ENCODE data around the gene TJP1.
"Not testable (repeated sequence)": the region's sequence is repeated elsewhere in the genome, so short reads cannot be mapped to it uniquely, and the experiment has no call there.

The TJP1 gene

DNA sequence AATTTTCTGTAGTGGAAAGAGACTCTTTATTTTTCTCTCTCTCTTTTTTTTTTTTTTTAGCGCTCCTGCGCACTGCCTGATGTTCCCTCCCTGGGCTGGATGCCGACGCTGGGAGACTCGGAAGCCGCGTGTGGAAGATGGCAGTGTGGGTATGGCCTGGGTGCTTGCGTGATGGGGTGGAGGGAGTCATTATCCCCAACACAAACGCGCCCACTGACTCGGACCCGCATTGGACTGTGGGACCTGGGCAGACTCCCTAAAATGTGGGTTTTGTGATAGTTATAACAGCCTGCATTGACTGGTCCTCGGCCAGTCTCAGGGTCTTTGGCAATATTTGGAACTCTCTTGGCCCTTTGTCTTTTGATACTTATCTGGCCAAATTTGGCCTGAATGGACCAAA, 157.9 kb downstream of the TJP1 start:
- DNase-seq (ENCODE audit: low read depth): no peak

DNA sequence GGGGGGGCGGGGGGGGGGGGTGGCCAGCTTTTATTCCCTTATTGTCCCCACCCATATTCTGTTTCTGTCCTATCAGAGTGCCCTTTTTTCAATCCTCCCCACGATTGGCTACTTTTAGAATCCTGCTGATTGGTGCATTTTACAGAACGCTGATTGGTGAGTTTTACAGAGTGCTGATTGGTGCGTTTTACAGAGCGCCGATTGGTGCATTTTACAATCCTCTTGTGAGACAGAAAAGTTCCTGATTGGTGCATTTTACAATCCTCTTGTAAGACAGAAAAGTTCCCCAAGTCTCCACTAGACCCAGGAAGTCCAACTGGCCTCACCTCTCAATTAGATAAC, 164.8 kb downstream of the TJP1 start:
- not testable (repeated sequence) for DNase-seq (ENCODE audit: low read depth)

DNA sequence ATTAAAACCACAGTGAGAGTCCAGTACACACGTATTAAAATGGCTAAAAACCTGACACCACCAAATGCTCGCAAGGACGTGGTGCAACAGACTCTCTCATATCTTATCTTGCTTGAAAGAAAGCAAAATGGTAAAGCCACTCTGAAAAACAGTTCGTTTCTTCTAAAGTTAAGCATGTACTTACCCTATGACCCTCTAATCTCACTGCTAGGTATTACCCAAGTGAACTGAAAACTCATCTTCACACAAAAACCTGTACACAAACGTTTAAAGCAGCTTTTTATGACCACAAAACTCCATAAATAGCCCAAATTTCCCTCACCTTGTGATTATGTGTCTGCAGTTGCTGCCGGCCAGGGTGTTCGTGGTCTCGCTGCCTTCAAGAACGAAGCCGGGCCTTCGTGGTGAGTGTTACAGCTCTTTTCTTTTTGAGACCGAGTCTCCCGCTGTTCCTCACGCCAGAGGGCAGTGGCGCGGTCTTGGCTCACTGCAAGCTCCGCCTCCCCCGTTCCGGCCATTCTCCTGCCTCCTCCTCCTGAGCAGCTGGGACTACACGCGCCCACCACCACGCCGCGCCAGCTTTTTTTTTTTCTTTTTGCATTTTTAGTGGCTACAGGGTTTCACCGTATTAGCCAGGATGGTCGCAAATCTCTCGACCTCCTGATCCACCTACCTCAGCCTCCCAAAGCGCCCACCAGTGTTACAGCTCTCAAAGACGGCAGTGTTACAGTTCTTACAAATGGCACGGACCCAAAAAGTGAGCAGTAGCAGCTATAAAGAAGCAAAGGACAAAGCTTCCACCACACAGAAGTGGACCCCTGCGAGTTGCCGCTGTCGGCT, 165.4 kb downstream of the TJP1 start:
- DNase-seq (ENCODE audit: low read depth): no peak

DNA sequence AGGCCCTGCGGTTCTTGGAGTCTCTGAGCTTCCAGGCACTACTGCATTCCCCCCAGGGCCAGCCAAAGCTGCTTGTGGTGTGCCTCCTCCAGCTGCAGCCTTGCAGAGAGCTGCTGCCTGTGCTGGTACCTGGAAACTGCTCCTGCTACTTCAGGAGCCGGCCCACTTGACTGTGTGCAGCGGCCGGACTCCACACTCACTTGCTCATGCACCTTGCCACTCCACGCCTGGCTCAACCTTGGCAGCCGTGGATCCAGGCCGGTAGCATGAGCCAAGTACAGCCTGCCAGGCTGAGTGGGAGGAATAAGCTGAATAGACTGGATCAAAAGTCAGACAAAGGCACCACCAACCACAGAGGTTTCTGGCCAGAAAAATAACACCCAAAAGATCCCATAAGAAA, 169.7 kb downstream of the TJP1 start:
- DNase-seq (ENCODE audit: low read depth): no peak

DNA sequence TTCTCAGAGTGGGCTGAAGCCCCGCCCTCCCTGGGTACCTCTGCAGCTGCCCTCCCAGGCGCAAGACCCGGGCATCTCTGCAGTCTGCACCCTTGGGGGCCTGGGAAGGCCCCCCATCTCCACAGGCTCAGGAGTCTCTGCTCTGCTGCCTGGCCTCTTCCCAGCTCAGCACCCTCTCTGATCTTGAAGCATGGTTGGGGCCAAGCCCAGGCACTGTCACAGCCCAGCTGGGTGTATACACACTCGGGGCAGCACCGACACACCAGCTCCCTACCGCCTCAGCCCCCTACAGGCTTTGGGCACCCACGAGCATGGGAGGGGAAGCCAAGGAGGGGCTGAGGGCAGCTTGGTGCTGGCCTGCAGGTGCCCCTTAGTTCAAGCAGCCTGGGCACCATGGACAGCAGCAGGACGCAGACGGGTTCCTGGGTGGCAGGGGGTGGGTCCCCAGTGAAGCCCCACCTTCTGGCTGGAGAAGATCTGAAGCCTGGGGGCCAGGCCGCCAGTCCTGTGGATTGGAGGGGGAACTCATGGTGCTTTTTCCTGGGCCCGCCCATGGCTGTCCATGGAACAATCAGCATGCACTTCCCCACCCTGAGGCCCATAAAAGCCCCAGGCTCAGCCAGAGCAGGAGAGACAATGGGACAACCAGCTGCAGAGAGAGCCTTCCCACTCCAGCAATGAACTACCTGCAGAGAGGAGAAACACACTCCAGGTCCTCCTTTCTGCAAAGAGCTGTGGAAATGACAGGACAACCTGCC, 170.6 kb downstream of the TJP1 start:
- DNase-seq (ENCODE audit: low read depth): no peak

Measured in fibroblast of gingiva (primary cell).